GM12872 (cell line): Measurements from ENCODE around the gene C14orf93.

ENCODE experiments used
- TF ChIP-seq, protein P1 (sequence below): IDR thresholded peaks from 3 replicates; pipeline ENCODE4 v1.5.1; 2011; ENCODE audit warnings: low read depth, mild to moderate bottlenecking, low read length, moderate library complexity; ENCODE audit not compliant: insufficient read depth

C14orf93 gene

GRCh38 chr14:22981876-22982476, 28.0 kb downstream of the C14orf93 start:
- TF ChIP-seq, protein P1, sequence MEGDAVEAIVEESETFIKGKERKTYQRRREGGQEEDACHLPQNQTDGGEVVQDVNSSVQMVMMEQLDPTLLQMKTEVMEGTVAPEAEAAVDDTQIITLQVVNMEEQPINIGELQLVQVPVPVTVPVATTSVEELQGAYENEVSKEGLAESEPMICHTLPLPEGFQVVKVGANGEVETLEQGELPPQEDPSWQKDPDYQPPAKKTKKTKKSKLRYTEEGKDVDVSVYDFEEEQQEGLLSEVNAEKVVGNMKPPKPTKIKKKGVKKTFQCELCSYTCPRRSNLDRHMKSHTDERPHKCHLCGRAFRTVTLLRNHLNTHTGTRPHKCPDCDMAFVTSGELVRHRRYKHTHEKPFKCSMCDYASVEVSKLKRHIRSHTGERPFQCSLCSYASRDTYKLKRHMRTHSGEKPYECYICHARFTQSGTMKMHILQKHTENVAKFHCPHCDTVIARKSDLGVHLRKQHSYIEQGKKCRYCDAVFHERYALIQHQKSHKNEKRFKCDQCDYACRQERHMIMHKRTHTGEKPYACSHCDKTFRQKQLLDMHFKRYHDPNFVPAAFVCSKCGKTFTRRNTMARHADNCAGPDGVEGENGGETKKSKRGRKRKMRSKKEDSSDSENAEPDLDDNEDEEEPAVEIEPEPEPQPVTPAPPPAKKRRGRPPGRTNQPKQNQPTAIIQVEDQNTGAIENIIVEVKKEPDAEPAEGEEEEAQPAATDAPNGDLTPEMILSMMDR: no peak

- TF ChIP-seq, protein P1: no peak
These were observed 28.7 kb downstream of the C14orf93 start for GRCh38 chr14:22981090-22981875.

- TF ChIP-seq, protein P1: no peak
These were observed 29.3 kb downstream of the C14orf93 start for GRCh38 chr14:22980672-22981089.

DNA sequence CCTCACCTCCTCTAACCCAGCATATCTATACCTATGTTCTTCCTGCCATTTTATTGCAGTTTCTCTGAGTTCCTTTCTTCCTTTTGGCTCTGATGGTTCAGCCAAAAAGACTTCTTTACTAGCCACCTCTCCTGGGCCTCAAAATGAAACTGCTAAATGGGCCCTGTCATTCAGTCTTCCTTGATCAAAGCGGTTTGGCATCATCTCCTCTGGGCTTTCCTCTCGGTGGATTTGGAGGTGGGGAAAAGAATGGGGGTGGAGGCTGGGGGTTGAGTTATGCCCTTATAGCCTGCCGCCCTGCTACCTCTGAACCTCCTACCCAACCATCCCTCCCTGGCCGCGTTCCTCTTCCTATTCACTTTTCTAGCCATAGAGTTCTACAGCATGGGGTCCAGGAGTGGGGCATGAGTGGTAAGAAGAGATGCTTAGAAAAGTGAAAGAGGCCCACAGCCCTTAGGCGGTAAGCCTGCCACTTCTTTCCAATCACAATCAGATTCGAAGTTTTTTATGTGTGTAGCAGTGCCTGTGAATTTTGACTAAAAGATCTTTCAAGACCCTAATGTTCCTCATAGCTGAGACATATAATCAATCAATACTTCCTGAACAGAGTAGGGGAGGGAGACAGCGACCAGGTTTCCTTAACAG, 30.1 kb downstream of the C14orf93 start:
- TF ChIP-seq, protein P1: no peak

- TF ChIP-seq, protein P1: no peak
These were observed 30.8 kb downstream of the C14orf93 start for GRCh38 chr14:22978981-22979671.

DNA sequence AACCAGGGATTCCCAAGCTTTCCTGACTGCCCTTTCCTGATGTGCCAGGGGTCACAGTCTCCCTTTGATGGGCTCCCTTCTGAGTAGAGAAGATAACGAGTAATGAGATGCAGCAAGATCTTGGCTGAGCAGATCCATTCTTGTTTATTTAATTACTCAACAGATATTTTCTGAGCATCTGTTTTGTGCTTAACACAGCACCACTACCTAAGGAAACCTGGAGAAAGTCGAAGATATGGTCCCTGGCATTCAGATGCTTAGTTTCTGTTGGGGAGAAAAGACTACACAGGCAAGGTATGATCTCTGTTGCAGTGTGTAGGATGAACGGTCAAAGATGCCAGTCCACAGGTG, 31.5 kb downstream of the C14orf93 start:
- TF ChIP-seq, protein P1: no peak
